Measurements from ENCODE around the gene TEX13D. TPM values are rescaled to one million over a fixed set of nuclear protein-coding genes. Genes with fewer than 3 reads are reported as not detected.
"Not testable (repeated sequence)": the region's sequence is repeated elsewhere in the genome, so short reads cannot be mapped to it uniquely, and the experiment has no call there.

The TEX13D gene
- total RNA-seq (2014; rRNA removed; shearing (Covaris generic)) (not detected in 2 replicates), polyA plus RNA-seq (2016; fragmentation: Nextera tagmentation; extraction: Ambion mirVana) (0.11 TPM in 1 of 2 replicates, not detected in the other)

DNA sequence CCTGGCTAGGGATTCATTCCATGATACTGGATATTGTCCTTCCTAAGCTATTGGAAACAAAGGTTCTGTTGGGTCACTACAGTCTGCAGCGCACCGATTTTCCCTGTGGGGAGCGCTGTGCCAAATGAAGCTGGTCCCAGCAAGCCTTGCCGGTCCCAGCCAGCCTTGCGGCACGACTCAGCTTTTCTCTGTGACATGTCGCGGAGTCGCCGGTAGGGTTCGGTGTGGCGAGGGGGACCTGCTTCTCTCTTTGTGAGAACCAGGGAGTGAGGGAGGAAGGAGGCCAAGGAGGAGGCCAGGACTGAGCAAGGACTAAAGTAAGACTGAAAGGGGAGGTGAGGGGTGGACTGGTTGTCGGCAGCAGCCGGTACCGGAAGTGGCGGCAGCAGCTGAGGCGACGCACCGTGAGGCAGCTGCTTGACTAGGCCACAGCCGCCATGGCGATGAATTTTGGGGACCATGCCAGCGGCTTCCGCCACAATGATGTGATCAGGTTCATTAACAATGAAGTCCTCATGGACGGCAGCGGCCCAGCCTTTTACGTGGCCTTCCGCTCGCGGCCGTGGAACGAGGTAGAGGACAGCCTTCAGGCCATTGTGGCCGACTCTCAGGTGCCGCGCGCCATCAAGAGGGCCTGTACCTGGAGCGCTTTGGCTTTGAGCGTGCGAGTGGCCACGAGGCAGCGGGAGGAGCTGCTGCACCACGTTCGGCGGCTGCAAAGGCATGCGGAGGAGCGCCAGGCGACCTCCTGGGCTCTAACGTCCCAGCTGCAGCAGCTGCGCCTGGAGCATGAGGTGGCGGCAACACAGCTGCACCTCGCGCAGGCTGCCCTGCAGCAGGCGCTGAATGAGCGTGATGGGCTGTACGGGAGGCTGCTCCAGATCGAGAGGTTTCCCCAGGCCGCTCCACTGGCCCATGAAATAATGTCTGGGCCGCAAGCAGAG lies at the start of gene TEX13D:
TEX13D (plus strand) TSS at position 180 of the 944 bp plus-strand sequence; CDS start at position 438, 258 bp downstream.
- no peaks in the 10 kb centered on the region for H3K27me3 ChIP-seq (replicated peaks; ENCODE audit: insufficient read depth)
- no peak for DNase-seq
- no peak within 1 kb of the TSS for H3K27ac ChIP-seq
- 86 to 93% methylated on average over 16 to 37 of the region's 57 CpGs for WGBS, 2 experiments (ENCODE audit: low coverage in 1 of 2, low lambda C conversion rate in 2 of 2, missing lambda C conversion rate in 2 of 2)
- H3K9me3 ChIP-seq (ENCODE audit: low read depth) = no peaks in the 10 kb centered on the region
- no peaks in the 10 kb centered on the region for H4K20me1 ChIP-seq (ENCODE audit: insufficient read depth)
- no peak within 1 kb of the TSS for H3K4me3 ChIP-seq
- H2AFZ ChIP-seq = no peak within 1 kb of the TSS
- H3F3A ChIP-seq (ENCODE audit: insufficient read depth) = no peaks in the 10 kb centered on the region
- H3K79me2 ChIP-seq (ENCODE audit: insufficient read depth) = no peaks in the 10 kb centered on the region
- TF ChIP-seq EZH2phosphoT487 (IDR thresholded peaks at IDR 0.05; ENCODE audit: insufficient read depth, low read depth) = no peak
- no peak for TF ChIP-seq EZH2 (IDR thresholded peaks at IDR 0.05; ENCODE audit: insufficient read depth, poor library complexity, severe bottlenecking)
- H3K9ac ChIP-seq = no peak within 1 kb of the TSS
- H3K4me2 ChIP-seq (ENCODE audit: unreplicated experiment) = no peak within 1 kb of the TSS
- H3K36me3 ChIP-seq (ENCODE audit: low read depth) = no peaks in the 10 kb centered on the region
- H3K9me2 ChIP-seq (ENCODE audit: insufficient read depth) = no peaks in the 10 kb centered on the region
- no peaks in the 10 kb centered on the region for H3K4me1 ChIP-seq (ENCODE audit: insufficient read depth)
- in situ Hi-C loops (cut with MboI) = no loop called here

DNA sequence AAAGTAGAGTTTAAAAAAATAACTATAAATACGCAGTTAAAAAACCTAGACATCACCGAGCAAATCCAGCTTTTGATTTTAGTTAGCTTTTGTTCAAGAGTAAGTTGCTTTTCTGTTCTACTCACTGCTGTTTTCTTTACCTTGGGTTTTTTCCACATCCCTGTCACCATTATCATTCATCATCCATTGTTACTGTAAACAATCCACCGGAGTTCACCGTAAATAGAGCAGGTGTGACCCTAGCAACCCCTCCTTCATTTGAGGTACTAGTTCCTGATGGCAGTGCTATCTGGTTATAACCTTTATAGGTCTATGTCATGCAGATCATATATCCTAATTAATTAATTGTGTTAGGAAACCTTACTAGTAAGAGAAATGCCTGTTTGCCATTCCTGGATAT lies 43.0 kb upstream of the TEX13D start:
- Histone ChIP-seq H3K36me3 (ENCODE audit: low read depth) (no peaks in the 10 kb centered on the region), H3K9ac (no peak overlapping the region), H2AFZ (no peak overlapping the region), H3K27me3 (replicated peaks; ENCODE audit: insufficient read depth) (no peaks in the 10 kb centered on the region), H3K4me3 (no peak overlapping the region), H3K79me2 (ENCODE audit: insufficient read depth) (no peaks in the 10 kb centered on the region), H3K9me3 (ENCODE audit: low read depth) (no peaks in the 10 kb centered on the region), H3K9me2 (ENCODE audit: insufficient read depth) (no peaks in the 10 kb centered on the region), H3K27ac (no peak overlapping the region), H3F3A (ENCODE audit: insufficient read depth) (no peaks in the 10 kb centered on the region), H3K4me1 (ENCODE audit: insufficient read depth) (no peaks in the 10 kb centered on the region), H4K20me1 (ENCODE audit: insufficient read depth) (no peaks in the 10 kb centered on the region), H3K4me2 (ENCODE audit: unreplicated experiment) (no peak overlapping the region)
- 42% methylated on average over 4 of the region's 4 CpGs for WGBS, 2 experiments (ENCODE audit: low coverage in 1 of 2, low lambda C conversion rate in 2 of 2, missing lambda C conversion rate in 2 of 2)
- in situ Hi-C loops (cut with MboI) = loop anchor here (25.0 kb wide), 1 partner anchor 98 kb away; no protein-coding TSS in a partner anchor
- no peak for DNase-seq
- TF ChIP-seq EZH2phosphoT487 (IDR thresholded peaks at IDR 0.05; ENCODE audit: insufficient read depth, low read depth) = no peak
- TF ChIP-seq EZH2 (IDR thresholded peaks at IDR 0.05; ENCODE audit: insufficient read depth, poor library complexity, severe bottlenecking) = no peak

DNA sequence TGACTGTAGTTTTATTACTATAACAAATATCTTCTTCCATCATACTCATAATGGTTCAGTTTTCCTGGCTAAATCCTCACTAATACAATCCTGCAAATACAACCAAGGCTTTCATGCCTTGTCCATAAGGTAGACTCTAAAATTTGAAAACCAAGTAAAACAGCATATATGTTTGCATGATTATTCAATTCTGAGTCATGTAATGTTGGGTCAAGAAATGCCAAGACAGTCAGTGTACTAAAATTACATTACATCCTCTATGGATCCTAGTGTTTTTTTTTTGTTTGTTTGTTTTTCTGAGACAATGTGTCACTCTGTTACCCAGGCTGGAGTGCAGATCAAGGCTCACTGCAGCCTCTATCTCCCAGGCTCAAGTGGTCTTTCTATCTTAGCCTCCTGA lies 38.6 kb upstream of the TEX13D start:
- H3K27me3 ChIP-seq (replicated peaks; ENCODE audit: insufficient read depth) = no peaks in the 10 kb centered on the region
- no peak overlapping the region for H3K27ac ChIP-seq
- H3K9me3 ChIP-seq (ENCODE audit: low read depth) = no peaks in the 10 kb centered on the region

DNA sequence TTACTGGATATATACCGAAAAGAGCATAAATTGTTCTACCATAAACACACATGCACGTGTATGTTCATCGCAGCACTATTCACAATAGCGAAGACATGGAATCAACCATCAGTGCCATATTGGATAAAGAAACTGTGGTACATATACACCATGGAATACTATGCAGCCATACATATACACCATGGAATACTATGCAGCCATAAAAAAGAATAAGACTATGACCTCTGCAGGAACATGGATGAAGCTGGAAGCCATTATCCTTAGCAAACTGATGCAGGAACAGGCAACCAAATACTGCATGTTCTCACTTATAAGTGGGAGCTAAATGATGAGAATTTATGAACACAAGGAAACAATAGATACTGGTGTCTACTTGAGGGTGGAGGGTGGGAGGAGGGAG lies 33.1 kb upstream of the TEX13D start:
- not testable (repeated sequence) for DNase-seq; H3K27me3 ChIP-seq (replicated peaks; ENCODE audit: insufficient read depth); H4K20me1 ChIP-seq (ENCODE audit: insufficient read depth); H3K9me3 ChIP-seq (ENCODE audit: low read depth); H3K27ac ChIP-seq; H3K4me1 ChIP-seq (ENCODE audit: insufficient read depth); H3K4me2 ChIP-seq (ENCODE audit: unreplicated experiment); H3K4me3 ChIP-seq; H3K36me3 ChIP-seq (ENCODE audit: low read depth); H2AFZ ChIP-seq; H3K9ac ChIP-seq; H3K79me2 ChIP-seq (ENCODE audit: insufficient read depth); H3K9me2 ChIP-seq (ENCODE audit: insufficient read depth); H3F3A ChIP-seq (ENCODE audit: insufficient read depth)
- WGBS, 2 experiments (ENCODE audit: low coverage in 1 of 2, low lambda C conversion rate in 2 of 2, missing lambda C conversion rate in 2 of 2) = 71 to 81% methylated on average over 4 of the region's 4 CpGs
- in situ Hi-C loops (cut with MboI) = loop anchor here (25.0 kb wide), 1 partner anchor 88 kb away; no protein-coding TSS in a partner anchor

More for the DNA sequence above, 38.6 kb upstream of the TEX13D start:
- Histone ChIP-seq H3F3A (ENCODE audit: insufficient read depth) (no peaks in the 10 kb centered on the region), H2AFZ (no peak overlapping the region), H4K20me1 (ENCODE audit: insufficient read depth) (no peaks in the 10 kb centered on the region), H3K4me3 (no peak overlapping the region), H3K36me3 (ENCODE audit: low read depth) (no peaks in the 10 kb centered on the region), H3K9me2 (ENCODE audit: insufficient read depth) (no peaks in the 10 kb centered on the region), H3K79me2 (ENCODE audit: insufficient read depth) (no peaks in the 10 kb centered on the region), H3K4me2 (ENCODE audit: unreplicated experiment) (no peak overlapping the region), H3K4me1 (ENCODE audit: insufficient read depth) (no peaks in the 10 kb centered on the region), H3K9ac (no peak overlapping the region)
- TF ChIP-seq EZH2 (IDR thresholded peaks at IDR 0.05; ENCODE audit: insufficient read depth, poor library complexity, severe bottlenecking) = no peak
- TF ChIP-seq EZH2phosphoT487 (IDR thresholded peaks at IDR 0.05; ENCODE audit: insufficient read depth, low read depth) = no peak
- in situ Hi-C loops (cut with MboI) = loop anchor here (25.0 kb wide), 1 partner anchor 93 kb away; no protein-coding TSS in a partner anchor
- DNase-seq = no peak
